Gastrocnemius medialis (tissue), 4 donors: ENCODE results near the gene CCNQ.

ENCODE experiments used
- POLR2A ChIP-seq, 2 donors: fragments of 450-650 bp; IDR thresholded peaks; one replicate each; pipeline ENCODE4 v1.6.1; 2017; ENCODE audit warnings: antibody characterized with exemption in 2 of 2, mild to moderate bottlenecking in 2 of 2, moderate library complexity in 2 of 2
- TF ChIP-seq, protein P1 (sequence below), 5 experiments: fragments of 450-650 bp in 3 of 5; fragments of 200-600 bp in 2 of 5; sonication (generic) in 2 of 5; IDR thresholded peaks in 4 of 5; conservative IDR thresholded peaks in 1 of 5; 1 replicate in 4 of 5; 2 replicates in 1 of 5; pipeline ENCODE4 v1.5.1; 2016 to 2019; ENCODE audit warnings: antibody characterized with exemption in 5 of 5, mild to moderate bottlenecking in 3 of 5, moderate library complexity in 3 of 5

DNA sequence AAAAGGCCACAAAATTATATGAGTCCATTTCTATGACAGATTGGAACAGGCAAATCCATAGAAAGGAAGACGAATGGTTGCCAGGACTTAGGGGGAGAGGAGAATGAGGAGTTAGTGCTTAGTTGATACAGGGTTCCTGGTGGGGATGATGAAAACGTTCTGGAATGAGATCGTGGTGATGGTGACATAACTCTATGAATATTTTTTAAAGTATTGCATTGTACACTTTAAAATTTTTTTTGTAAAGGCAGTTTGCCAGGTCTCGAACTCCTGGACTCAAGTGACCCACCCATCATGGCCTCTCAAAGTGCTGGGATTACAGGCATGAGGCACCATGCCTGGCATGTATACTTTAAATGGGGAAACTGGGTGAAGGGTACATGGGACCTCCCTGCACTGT lies 9.9 kb upstream of the CCNQ start:
- TF ChIP-seq, protein P1, sequence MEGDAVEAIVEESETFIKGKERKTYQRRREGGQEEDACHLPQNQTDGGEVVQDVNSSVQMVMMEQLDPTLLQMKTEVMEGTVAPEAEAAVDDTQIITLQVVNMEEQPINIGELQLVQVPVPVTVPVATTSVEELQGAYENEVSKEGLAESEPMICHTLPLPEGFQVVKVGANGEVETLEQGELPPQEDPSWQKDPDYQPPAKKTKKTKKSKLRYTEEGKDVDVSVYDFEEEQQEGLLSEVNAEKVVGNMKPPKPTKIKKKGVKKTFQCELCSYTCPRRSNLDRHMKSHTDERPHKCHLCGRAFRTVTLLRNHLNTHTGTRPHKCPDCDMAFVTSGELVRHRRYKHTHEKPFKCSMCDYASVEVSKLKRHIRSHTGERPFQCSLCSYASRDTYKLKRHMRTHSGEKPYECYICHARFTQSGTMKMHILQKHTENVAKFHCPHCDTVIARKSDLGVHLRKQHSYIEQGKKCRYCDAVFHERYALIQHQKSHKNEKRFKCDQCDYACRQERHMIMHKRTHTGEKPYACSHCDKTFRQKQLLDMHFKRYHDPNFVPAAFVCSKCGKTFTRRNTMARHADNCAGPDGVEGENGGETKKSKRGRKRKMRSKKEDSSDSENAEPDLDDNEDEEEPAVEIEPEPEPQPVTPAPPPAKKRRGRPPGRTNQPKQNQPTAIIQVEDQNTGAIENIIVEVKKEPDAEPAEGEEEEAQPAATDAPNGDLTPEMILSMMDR (IDR thresholded peaks at IDR 0.05 in 4 of 5, conservative IDR thresholded peaks at IDR 0.05 in 1 of 5): no peak
- no peak for TF ChIP-seq POLR2A (IDR thresholded peaks at IDR 0.05)
